ENCODE data around the gene SHB.

DNA sequence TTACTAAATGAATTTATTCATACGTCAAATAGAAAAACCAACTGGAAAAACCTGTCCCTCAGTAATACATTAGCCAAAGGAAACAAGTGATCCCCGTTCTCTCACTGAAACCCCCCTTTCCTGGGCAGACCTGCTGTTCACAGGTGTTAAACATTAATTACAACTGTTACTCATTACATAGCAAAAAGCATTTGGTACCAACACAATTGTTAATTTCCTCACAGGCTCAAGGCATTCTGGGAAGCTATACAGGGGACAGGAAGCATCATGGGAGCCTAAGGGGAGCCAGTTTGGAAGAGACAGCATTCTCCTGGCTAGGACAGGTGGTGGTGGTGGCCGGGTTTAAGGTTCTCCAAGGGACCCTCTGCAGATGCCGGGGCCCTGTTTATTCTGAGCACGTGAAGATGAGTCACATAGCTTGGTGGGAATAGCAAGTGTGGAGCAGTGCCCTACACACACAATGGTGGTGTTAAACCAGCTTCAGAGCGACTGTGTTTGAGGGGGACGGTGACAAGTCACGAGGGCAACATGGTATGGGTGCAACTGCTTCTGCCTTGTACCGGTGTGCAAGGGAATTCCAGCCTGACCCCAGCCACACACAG is 102.5 kb downstream of the SHB start:
- TF ChIP-seq, protein P1, sequence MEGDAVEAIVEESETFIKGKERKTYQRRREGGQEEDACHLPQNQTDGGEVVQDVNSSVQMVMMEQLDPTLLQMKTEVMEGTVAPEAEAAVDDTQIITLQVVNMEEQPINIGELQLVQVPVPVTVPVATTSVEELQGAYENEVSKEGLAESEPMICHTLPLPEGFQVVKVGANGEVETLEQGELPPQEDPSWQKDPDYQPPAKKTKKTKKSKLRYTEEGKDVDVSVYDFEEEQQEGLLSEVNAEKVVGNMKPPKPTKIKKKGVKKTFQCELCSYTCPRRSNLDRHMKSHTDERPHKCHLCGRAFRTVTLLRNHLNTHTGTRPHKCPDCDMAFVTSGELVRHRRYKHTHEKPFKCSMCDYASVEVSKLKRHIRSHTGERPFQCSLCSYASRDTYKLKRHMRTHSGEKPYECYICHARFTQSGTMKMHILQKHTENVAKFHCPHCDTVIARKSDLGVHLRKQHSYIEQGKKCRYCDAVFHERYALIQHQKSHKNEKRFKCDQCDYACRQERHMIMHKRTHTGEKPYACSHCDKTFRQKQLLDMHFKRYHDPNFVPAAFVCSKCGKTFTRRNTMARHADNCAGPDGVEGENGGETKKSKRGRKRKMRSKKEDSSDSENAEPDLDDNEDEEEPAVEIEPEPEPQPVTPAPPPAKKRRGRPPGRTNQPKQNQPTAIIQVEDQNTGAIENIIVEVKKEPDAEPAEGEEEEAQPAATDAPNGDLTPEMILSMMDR (IDR thresholded peaks at IDR 0.05 in 8 of 11, conservative IDR thresholded peaks at IDR 0.05 in 3 of 11) = no peak
- TF ChIP-seq POLR2AphosphoS5 (IDR thresholded peaks at IDR 0.05) = no peak
